ENCODE data around the gene RNASET2. TPM values are rescaled to one million over a fixed set of nuclear protein-coding genes. Genes with fewer than 3 reads are reported as not detected.
A peak's percentile ranks its signal among the peaks of the same experiment; 100 is the strongest.

RNASET2 gene
- total RNA-seq, 2 donors from 2014 or later: 18.3 to 45.4 TPM

- intact Hi-C loops (cut with DNase I): no loop called here
Observed at GRCh38 chr6:166976636-166977035, 20.3 kb upstream of the RNASET2 start.

GRCh38 chr6:166972101-166972500 lies 15.8 kb upstream of the RNASET2 start:
- no peak for DNase-seq (ENCODE audit: low spot score)
- intact Hi-C loops (cut with DNase I): no loop called here

More at GRCh38 chr6:166976636-166977035, 20.3 kb upstream of the RNASET2 start:
- no peak for DNase-seq (ENCODE audit: low spot score)

GRCh38 chr6:166971271-166971670 lies 14.9 kb upstream of the RNASET2 start:
- intact Hi-C loops (cut with DNase I): no loop called here
- DNase-seq (ENCODE audit: low spot score): no peak

DNA sequence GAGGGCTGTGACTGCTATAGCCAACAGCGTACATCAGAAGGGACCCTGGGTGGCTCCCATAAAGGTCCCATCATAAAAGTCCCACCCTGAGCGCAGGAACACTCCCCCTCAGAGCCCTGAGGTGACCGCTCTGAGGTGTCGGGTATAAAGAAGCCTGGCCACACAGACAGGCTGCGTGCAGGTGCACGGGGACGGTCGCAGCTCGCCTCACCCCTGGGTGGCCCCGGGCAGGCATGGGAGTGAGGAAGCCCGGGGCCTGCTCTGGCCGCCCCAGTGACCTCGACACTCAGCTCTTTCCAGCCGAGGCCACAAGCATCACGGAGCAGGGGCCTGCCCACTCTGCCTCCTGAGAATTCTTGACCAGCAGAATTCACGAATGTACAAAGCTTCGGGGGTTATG lies 14.4 kb upstream of the RNASET2 start:
- DNase-seq (ENCODE audit: low spot score): no peak
- intact Hi-C loops (cut with DNase I): no loop called here

DNA sequence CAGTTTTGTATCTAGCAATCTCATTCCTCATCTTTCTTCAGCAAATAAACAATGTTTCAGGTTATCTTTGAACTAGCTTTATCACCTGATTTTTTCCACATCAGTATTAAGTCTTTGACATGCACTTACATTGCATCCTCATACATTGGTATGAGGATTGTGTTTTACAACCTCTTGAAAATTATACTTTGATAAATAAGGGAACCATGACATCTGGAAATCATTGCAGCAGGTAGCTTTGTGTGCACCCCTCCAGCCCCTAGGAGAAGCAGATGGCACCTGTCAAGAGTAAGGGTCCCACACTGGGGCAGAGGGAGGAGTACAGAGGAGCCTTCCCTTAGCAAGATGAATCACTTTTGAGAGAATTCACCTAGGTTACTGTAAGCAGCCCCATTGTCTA lies 13.7 kb upstream of the RNASET2 start:
- DNase-seq (ENCODE audit: low spot score): no peak
- intact Hi-C loops (cut with DNase I): no loop called here

DNA sequence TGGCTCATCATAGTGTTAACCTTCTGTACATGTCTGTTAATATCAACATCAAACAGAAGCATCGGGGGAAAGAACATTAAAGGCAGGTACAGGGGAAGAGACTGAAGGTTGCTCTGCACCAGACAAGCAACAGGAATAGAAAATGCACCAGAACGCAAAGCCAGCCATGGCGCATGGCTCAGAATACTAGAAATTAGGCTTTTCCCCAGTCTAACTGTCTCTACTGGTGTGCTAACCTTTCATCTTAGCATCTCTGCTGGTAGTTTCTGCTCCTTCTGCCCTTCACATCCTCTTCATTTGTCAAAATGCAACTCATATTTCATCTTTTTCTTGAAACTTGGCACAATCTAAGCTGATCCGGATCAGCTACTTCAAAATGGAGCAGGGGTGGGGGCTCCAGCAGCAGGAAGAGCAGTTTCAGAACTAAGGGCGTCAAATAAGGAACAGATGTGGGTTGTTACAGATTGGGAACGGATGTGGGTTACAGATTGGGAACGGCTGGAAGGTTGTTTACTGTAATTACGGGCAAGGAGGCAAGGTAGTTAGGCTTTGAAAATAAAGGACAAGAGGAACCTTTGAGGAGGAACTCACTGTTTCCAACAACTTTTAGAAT lies 13.1 kb upstream of the RNASET2 start:
- intact Hi-C loops (cut with DNase I): no loop called here
- no peak for DNase-seq (ENCODE audit: low spot score)

- intact Hi-C loops (cut with DNase I): no loop called here
- no peak for DNase-seq (ENCODE audit: low spot score)
Observed at GRCh38 chr6:166966268-166966667, 9.9 kb upstream of the RNASET2 start.

GRCh38 chr6:166960609-166960978 lies 4.2 kb upstream of the RNASET2 start:
- no peak for DNase-seq (ENCODE audit: low spot score)
- intact Hi-C loops (cut with DNase I): no loop called here

DNA sequence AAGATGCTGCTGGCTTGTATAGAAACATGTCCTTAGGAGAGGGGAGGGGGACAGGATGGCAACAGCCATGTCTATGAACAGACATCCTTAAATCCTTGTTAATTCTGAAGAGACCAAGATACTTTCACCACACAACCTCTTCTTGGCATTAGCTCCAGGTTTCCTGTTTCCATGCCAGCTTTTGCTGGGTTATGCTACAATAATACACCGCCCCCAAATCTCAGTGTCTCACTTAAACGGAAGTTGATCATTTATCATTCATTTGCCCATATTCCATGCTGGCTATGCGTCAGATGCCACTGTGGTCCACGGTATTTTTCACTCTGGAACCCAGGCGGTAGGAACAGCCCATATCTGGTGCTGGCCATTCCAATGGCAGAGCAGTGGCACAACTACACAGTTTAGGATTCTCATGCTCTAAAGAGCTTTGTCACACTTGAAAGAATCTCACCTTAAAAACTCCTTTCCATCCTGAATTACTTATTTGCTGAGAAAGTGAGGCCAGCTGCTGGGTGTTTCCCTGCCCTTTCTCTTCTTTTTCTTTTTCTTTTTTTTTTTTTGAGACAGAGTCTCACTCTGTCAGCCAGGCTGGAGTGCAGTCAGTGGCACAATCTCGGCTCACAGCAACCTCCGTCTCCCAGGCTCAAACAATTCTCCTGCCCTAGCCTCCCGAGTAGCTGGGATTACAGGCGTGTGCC lies 3.7 kb upstream of the RNASET2 start:
- intact Hi-C loops (cut with DNase I): no loop called here
- no peak for DNase-seq (ENCODE audit: low spot score)

GRCh38 chr6:166958926-166959861 lies 2.8 kb upstream of the RNASET2 start:
- no peak for DNase-seq (ENCODE audit: low spot score)
- intact Hi-C loops (cut with DNase I): no loop called here

DNA sequence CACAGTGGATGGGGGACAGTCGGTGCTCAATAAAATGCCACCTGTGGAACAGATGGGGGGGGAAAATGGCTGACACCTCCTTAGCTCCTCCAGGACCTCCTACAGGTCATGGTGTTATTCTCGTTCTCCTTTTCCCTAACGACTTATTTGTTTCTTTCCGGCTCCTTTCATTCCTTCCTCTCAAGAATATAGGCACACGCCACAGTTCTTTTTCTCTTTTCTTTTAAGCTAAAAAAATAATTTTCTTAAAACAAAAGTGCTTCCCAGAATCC lies 1.4 kb upstream of the RNASET2 start:
- DNase-seq (ENCODE audit: low spot score): no peak
- intact Hi-C loops (cut with DNase I): loop anchor here in 1 of 2 donors (2.0 kb wide), 1 partner anchor 571 kb away; no protein-coding TSS in a partner anchor

GRCh38 chr6:166957087-166957804 lies 896 bp upstream of the RNASET2 start:
- intact Hi-C loops (cut with DNase I): loop anchor here in 1 of 2 donors (2.0 kb wide), 1 partner anchor 570 kb away; no protein-coding TSS in a partner anchor

DNA sequence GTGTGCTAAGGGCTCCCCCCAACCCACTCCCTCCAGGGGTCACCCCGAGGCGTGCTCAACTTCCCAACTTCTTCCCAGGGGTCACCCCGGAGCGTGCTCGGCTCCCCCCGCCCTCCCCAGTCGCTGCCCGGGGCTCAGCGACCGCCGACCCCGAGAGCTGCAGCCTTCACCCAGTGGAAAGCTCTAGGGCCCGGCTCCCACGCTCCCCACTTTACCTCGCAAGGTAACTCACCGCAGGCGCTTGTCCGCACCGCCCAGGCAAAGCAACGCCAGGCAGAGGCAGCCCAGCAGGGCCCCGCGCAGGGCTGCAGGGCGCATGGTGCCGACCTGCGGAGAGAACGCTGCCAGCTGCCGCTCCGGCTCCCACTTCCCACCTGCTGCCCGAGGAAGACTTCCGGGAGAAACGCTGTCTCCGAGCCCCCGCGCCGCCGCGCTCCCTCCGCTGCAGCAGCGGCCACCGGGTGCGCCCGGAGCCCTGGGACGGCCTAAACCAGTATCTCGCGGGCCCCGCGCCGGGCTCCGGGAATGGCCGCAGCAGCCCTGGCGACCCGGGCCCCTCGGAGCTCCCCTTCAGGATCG lies 396 bp downstream of the RNASET2 start:
- peak; percentile 83 for DNase-seq (ENCODE audit: low spot score)
- intact Hi-C loops (cut with DNase I): loop anchor here in 1 of 2 donors (2.0 kb wide), 1 partner anchor 569 kb away; no protein-coding TSS in a partner anchor

More at GRCh38 chr6:166957087-166957804, 896 bp upstream of the RNASET2 start:
- peak; percentile 87 for DNase-seq (ENCODE audit: low spot score)

DNA sequence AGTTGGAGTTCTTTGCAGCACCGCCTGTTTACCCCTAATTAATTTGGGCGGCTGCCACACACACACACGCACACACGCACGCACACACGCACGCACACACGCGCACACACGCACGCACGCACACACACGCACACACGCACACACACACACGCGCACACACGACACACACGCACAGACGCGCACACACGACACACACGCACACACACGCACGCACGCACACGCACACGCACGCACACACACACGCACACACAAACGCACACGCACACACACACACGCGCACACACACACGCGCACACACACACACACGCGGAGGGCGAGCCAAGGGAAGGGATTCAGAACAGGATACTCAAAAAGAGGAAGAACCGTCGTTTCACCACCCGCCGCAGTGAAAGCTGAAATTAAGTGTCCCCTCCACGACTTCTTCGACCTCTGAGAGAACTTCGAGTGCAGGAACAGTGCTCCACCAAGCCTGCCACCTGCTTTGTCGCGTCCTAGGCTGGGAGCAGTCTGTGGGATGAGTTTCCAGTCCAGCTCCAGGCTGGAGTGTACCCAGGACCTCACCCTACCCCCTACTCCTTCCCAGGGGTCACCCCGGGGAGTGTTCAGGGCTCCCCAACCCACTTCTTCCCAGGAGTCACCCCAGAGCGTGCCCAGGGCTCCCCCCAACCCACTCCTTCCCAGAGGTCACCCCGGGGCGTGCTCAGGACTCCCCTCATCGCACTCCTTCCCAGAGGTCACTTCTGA lies 1.1 kb downstream of the RNASET2 start:
- intact Hi-C loops (cut with DNase I): no loop called here
- DNase-seq (ENCODE audit: low spot score): peak; percentile 88

DNA sequence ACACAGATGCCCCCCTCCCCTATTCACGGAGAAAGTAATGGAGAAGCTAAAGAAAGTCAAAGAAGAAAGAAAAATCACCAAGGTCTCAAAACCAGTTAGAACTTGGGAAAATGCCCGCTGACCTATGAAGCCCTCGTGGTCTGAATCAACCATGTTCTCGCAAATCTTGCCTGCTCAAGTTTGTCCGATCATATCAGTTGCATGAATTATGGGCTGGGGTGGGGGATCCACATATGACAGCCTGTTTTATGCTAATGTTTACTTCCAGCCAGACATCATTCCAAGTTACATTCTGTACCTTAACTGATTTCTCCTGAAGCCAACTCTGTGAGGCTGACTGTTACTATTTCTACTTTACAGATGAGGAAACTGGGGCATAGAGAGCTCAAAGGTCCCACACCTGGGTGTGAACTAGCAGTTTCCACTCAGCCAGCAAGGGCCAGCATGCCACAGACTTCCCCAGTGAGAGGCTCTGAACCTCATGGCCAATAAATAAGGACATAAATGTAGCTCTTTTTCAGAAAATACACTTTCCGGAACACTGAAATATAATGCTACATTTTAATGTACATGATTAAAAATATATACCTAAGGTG lies 2.1 kb downstream of the RNASET2 start:
- intact Hi-C loops (cut with DNase I): no loop called here
- no peak for DNase-seq (ENCODE audit: low spot score)

DNA sequence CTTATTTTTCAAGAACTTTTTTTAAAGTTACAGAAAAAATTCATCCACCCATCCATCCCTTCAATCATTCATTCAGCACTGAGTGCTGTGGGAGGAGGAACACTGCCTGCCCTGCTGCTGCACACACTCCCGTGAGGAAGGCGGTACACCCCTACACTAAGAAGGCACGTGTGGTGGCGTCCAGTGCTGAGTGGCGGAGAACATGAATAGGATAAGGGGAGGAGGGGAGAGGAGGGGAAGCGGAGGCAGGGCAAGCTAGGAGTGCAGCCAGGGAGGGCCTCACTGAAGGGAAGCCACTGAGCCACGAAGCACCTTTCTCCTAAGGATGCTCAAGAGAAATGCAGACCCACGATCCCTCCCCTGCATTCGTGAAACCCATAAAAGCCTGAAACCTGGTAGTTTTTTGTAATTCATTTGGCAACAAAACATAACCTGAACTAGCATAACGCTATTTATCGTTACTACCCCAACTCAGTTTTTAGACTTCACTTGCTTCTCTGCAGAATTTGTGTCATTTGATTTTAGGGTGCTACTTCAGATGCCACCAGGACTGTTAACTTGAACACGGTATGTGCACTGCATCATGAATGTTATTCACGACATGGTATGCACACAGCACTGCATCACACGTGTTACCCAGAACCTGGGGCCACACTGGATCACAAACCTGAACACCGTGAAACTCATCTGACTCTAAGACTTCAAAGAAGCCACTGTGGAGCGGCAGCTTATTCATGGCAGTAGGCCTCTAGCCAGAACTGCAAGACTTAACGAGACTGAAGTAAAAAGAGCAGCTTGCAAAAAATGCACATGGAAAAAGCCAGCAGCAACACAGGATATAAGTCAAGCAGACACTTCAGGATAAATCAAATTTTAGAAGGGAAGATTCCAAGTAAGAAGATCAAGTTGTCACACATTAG lies 3.5 kb downstream of the RNASET2 start:
- intact Hi-C loops (cut with DNase I): no loop called here
- no peak for DNase-seq (ENCODE audit: low spot score)

DNA sequence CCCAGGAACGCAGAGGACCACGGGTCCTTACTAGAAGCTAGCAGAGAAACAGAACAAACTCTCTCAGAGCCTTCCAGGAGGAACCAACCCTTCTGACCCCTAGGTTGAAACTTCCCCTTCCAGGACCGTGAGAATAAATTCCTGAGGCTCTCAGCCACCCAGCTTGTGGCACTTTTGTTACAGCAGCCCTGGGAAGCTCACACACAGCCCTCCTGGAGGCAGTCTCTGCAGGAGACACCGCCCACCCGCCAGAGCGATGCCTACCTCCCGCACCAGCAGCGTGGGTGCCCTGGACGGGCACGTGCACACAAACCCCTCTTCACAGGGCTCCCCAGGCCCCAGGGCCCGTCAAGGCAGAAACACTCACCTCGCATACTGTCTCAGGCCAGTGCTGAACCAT lies 4.2 kb downstream of the RNASET2 start:
- intact Hi-C loops (cut with DNase I): no loop called here
- DNase-seq (ENCODE audit: low spot score): no peak

Measured in posterior vena cava (tissue), 2 donors.